Glutamatergic neuron (in vitro differentiated cells): ENCODE data around the gene CCR5. TPM values are rescaled to one million over a fixed set of nuclear protein-coding genes. Genes with fewer than 3 reads are reported as not detected.

Source experiments
- DNase-seq: peaks from one replicate; pipeline ENCODE4 v3.0.0; 2022
- H3K27ac Mint-ChIP-seq: one replicate; pipeline ENCODE4 v1.8.0; 2020; ENCODE audit warnings: mild to moderate bottlenecking, mixed read lengths, inconsistent platforms; ENCODE audit not compliant: unreplicated experiment
- H3K27me3 Mint-ChIP-seq: one replicate; pipeline ENCODE4 v1.8.0; 2020; ENCODE audit warnings: mild to moderate bottlenecking, moderate library complexity, mixed read lengths, inconsistent platforms; ENCODE audit not compliant: unreplicated experiment
- H3K36me3 Mint-ChIP-seq: one replicate; pipeline ENCODE4 v1.8.0; 2020; ENCODE audit warnings: mild to moderate bottlenecking, mixed read lengths, inconsistent platforms; ENCODE audit not compliant: unreplicated experiment
- H3K4me1 Mint-ChIP-seq: one replicate; pipeline ENCODE4 v1.8.0; 2020; ENCODE audit warnings: mild to moderate bottlenecking, low read depth, mixed read lengths, inconsistent platforms; ENCODE audit not compliant: unreplicated experiment
- H3K4me3 Mint-ChIP-seq: one replicate; pipeline ENCODE4 v1.8.0; 2020; ENCODE audit warnings: mild to moderate bottlenecking, mixed read lengths, inconsistent platforms; ENCODE audit not compliant: unreplicated experiment
- H3K9me3 Mint-ChIP-seq: one replicate; pipeline ENCODE4 v1.8.0; 2020; ENCODE audit warnings: mild to moderate bottlenecking, moderate library complexity, mixed read lengths, inconsistent platforms; ENCODE audit not compliant: unreplicated experiment
- CTCF ChIP-seq: fragments of 200-600 bp; sonication (generic); IDR thresholded peaks from one replicate; pipeline ENCODE4 v1.5.0; 2021; ENCODE audit not compliant: partially characterized antibody, unreplicated experiment
- total RNA-seq: library from RNA; stranded (reverse); fragmentation: NEBNext Ultra II Directional; extraction: Animal tissue kit (Norgen Biotek cat#: 25700); gene quantifications from one replicate; pipeline ENCODE4 v1.2.1, GENCODE V29; 2021; ENCODE audit not compliant: unreplicated experiment

Gene CCR5
- total RNA-seq, 1 donor from 2014 or later, result not detected

GRCh38 chr3:46371519-46372340, 984 bp downstream of the CCR5 start:
- H3K36me3 Mint-ChIP-seq, result no peaks in the 10 kb centered on the region
- DNase-seq, result no peak
- H3K27me3 Mint-ChIP-seq, result peaks cover 6% of the 10 kb centered on the region
- peaks cover 5% of the 10 kb centered on the region for H3K4me1 Mint-ChIP-seq
- H3K27ac Mint-ChIP-seq, result no peak overlapping the region
- no peak overlapping the region for H3K4me3 Mint-ChIP-seq
- no peak for TF ChIP-seq CTCF
- peaks cover 1% of the 10 kb centered on the region for H3K9me3 Mint-ChIP-seq

GRCh38 chr3:46372492-46373359, 2.0 kb downstream of the CCR5 start:
- H3K27ac Mint-ChIP-seq, result no peak overlapping the region
- H3K4me1 Mint-ChIP-seq, result peaks cover 5% of the 10 kb centered on the region
- no peaks in the 10 kb centered on the region for H3K36me3 Mint-ChIP-seq
- no peak overlapping the region for H3K4me3 Mint-ChIP-seq
- peaks cover 1% of the 10 kb centered on the region for H3K9me3 Mint-ChIP-seq
- no peak for TF ChIP-seq CTCF
- no peak for DNase-seq
- H3K27me3 Mint-ChIP-seq, result peaks cover 6% of the 10 kb centered on the region

GRCh38 chr3:46374755-46375154, 4.0 kb downstream of the CCR5 start:
- Mint-ChIP-seq H3K27me3 (peaks cover 6% of the 10 kb centered on the region), H3K36me3 (no peaks in the 10 kb centered on the region), H3K27ac (no peak overlapping the region), H3K4me3 (no peak overlapping the region), H3K9me3 (peaks cover 1% of the 10 kb centered on the region), H3K4me1 (no peaks in the 10 kb centered on the region)
- DNase-seq, result no peak
- no peak for TF ChIP-seq CTCF

- no peak for DNase-seq
- no peak overlapping the region for H3K27ac Mint-ChIP-seq
- no peak overlapping the region for H3K4me3 Mint-ChIP-seq
- TF ChIP-seq CTCF, result no peak
- H3K9me3 Mint-ChIP-seq, result peaks cover 1% of the 10 kb centered on the region
- H3K36me3 Mint-ChIP-seq, result no peaks in the 10 kb centered on the region
- H3K27me3 Mint-ChIP-seq, result peaks cover 6% of the 10 kb centered on the region
- H3K4me1 Mint-ChIP-seq, result no peaks in the 10 kb centered on the region
Measured at GRCh38 chr3:46375218-46375617, 4.5 kb downstream of the CCR5 start.

GRCh38 chr3:46375814-46376213, 5.1 kb downstream of the CCR5 start:
- Mint-ChIP-seq H3K4me1 (no peaks in the 10 kb centered on the region), H3K36me3 (no peaks in the 10 kb centered on the region), H3K27ac (no peak overlapping the region), H3K4me3 (no peak overlapping the region), H3K9me3 (peaks cover 1% of the 10 kb centered on the region), H3K27me3 (peaks cover 6% of the 10 kb centered on the region)
- no peak for TF ChIP-seq CTCF
- DNase-seq, result no peak
